Endodermal cell (in vitro differentiated cells): ENCODE data around the gene ING5. TPM values are rescaled to one million over a fixed set of nuclear protein-coding genes. Genes with fewer than 3 reads are reported as not detected.

Experiments
- DNase-seq: peaks from one replicate; pipeline ENCODE4 v3.0.0-alpha.2; 2017
- H3K27ac ChIP-seq: 2 replicates; pipeline ENCODE4 v1.5.1; 2013; ENCODE audit warnings: mild to moderate bottlenecking, low read depth, low read length, moderate library complexity
- H3K27me3 ChIP-seq: 2 replicates; pipeline ENCODE4 v1.6.1; 2013; ENCODE audit warnings: mild to moderate bottlenecking, low read length, moderate library complexity; ENCODE audit not compliant: insufficient read depth, control insufficient read depth, poor library complexity, severe bottlenecking
- H3K36me3 ChIP-seq: 2 replicates; pipeline ENCODE4 v1.7.0; 2013; ENCODE audit warnings: mild to moderate bottlenecking, low read length, moderate library complexity; ENCODE audit not compliant: control insufficient read depth, insufficient read depth
- H3K4me1 ChIP-seq: one replicate; pipeline ENCODE4 v1.7.0; 2013; ENCODE audit warnings: low read length; ENCODE audit not compliant: control insufficient read depth, insufficient read depth
- H3K4me3 ChIP-seq: 2 replicates; pipeline ENCODE4 v1.5.1; 2013; ENCODE audit warnings: mild to moderate bottlenecking, low read length, moderate library complexity
- H3K9ac ChIP-seq: 2 replicates; pipeline ENCODE4 v1.6.1; 2013; ENCODE audit warnings: mild to moderate bottlenecking, low read length, moderate library complexity; ENCODE audit not compliant: poor library complexity, severe bottlenecking; ENCODE audit errors: extremely low read depth
- H3K9me3 ChIP-seq: 2 replicates; pipeline ENCODE4 v1.6.1; 2013; ENCODE audit warnings: mild to moderate bottlenecking, low read length, moderate library complexity; ENCODE audit not compliant: control insufficient read depth
- H3K27ac Mint-ChIP-seq: 2 replicates; pipeline ENCODE4 v1.8.0; 2020; ENCODE audit warnings: mixed read lengths
- H3K27me3 Mint-ChIP-seq: 2 replicates; pipeline ENCODE4 v1.8.0; 2021; ENCODE audit warnings: mild to moderate bottlenecking, mixed read lengths; ENCODE audit not compliant: insufficient read depth
- H3K36me3 Mint-ChIP-seq: 2 replicates; pipeline ENCODE4 v1.8.0; 2020; ENCODE audit warnings: low read depth, mixed read lengths
- H3K4me1 Mint-ChIP-seq: 2 replicates; pipeline ENCODE4 v1.8.0; 2020; ENCODE audit warnings: mixed read lengths
- H3K4me3 Mint-ChIP-seq: 2 replicates; pipeline ENCODE4 v1.8.0; 2020; ENCODE audit warnings: mild to moderate bottlenecking, moderate library complexity, mixed read lengths
- H3K9me3 Mint-ChIP-seq: 2 replicates; pipeline ENCODE4 v1.8.0; 2020; ENCODE audit warnings: mild to moderate bottlenecking, mixed read lengths
- CTCF ChIP-seq: fragments of 200-600 bp; sonication (generic); conservative IDR thresholded peaks from 2 replicates; pipeline ENCODE4 v1.5.0; 2021; ENCODE audit warnings: antibody characterized with exemption, mild to moderate bottlenecking
- WGBS, 2 experiments: methylation state at CpG; one replicate each; pipeline versions ENCODE4 v1.1.5 to v1.1.7; 2013; ENCODE audit warnings: missing lambda C conversion rate in 2 of 2, mixed read lengths in 1 of 2; ENCODE audit not compliant: insufficient coverage in 1 of 2, insufficient read length in 1 of 2; 5-methylcytosine and 5-hydroxymethylcytosine counted together
- total RNA-seq, 2 donors: library from RNA; stranded (reverse); fragmentation: NEBNext Ultra II Directional in 1 of 2; extraction: Animal tissue kit (Norgen Biotek cat#: 25700) in 1 of 2; gene quantifications; 2 replicates in 1 of 2; 3 replicates in 1 of 2; pipeline ENCODE4 v1.2.1, GENCODE V29; 2021

Gene ING5
- total RNA-seq, 2 donors from 2014 or later = 44.9 to 53.1 TPM

- Histone ChIP-seq H3K4me3 (no peak overlapping the region), H3K27me3 (no peaks in the 10 kb centered on the region), H3K4me1 (no peaks in the 10 kb centered on the region), H3K9me3 (no peaks in the 10 kb centered on the region), H3K27ac (no peak overlapping the region), H3K9ac (no peak overlapping the region), H3K36me3 (peaks cover 55% of the 10 kb centered on the region)
- no peak for DNase-seq
- TF ChIP-seq CTCF = no peak
- H3K36me3 Mint-ChIP-seq = peaks cover 44% of the 10 kb centered on the region
- H3K27ac Mint-ChIP-seq = no peak overlapping the region
- 92 to 93% methylated on average over 14 to 23 of the region's 23 CpGs for WGBS, 2 experiments
- H3K27me3 Mint-ChIP-seq = no peaks in the 10 kb centered on the region
- H3K9me3 Mint-ChIP-seq = no peaks in the 10 kb centered on the region
- H3K4me3 Mint-ChIP-seq = no peak overlapping the region
- peaks cover 4% of the 10 kb centered on the region for H3K4me1 Mint-ChIP-seq
These were observed 36.0 kb upstream of the ING5 start for GRCh38 chr2:241665731-241666440.

- H3K4me3 Mint-ChIP-seq = no peak overlapping the region
- no peak overlapping the region for H3K27ac Mint-ChIP-seq
These were observed 35.0 kb upstream of the ING5 start for GRCh38 chr2:241666627-241667400.

GRCh38 chr2:241668354-241668753 lies 33.5 kb upstream of the ING5 start:
- no peak overlapping the region for H3K9ac ChIP-seq
- peaks cover 41% of the 10 kb centered on the region for H3K36me3 ChIP-seq
- Mint-ChIP-seq H3K36me3 (peaks cover 48% of the 10 kb centered on the region), H3K4me1 (peaks cover 4% of the 10 kb centered on the region), H3K27ac (no peak overlapping the region), H3K27me3 (no peaks in the 10 kb centered on the region), H3K4me3 (no peak overlapping the region), H3K9me3 (no peaks in the 10 kb centered on the region)
- H3K4me1 ChIP-seq = no peaks in the 10 kb centered on the region
- H3K27me3 ChIP-seq = no peaks in the 10 kb centered on the region
- no peak for TF ChIP-seq CTCF
- H3K9me3 ChIP-seq = no peaks in the 10 kb centered on the region
- no peak overlapping the region for H3K27ac ChIP-seq
- DNase-seq = no peak
- no peak overlapping the region for H3K4me3 ChIP-seq
- WGBS, 2 experiments = 98% methylated on average over 14 to 21 of the region's 21 CpGs

More at GRCh38 chr2:241666627-241667400, 35.0 kb upstream of the ING5 start:
- H3K36me3 Mint-ChIP-seq = peaks cover 48% of the 10 kb centered on the region
- H3K4me1 Mint-ChIP-seq = peaks cover 4% of the 10 kb centered on the region
- no peak for TF ChIP-seq CTCF
- Histone ChIP-seq H3K36me3 (peaks cover 48% of the 10 kb centered on the region), H3K27ac (no peak overlapping the region), H3K4me1 (no peaks in the 10 kb centered on the region), H3K27me3 (no peaks in the 10 kb centered on the region), H3K4me3 (no peak overlapping the region), H3K9me3 (no peaks in the 10 kb centered on the region), H3K9ac (no peak overlapping the region)
- no peak for DNase-seq
- H3K9me3 Mint-ChIP-seq = no peaks in the 10 kb centered on the region
- no peaks in the 10 kb centered on the region for H3K27me3 Mint-ChIP-seq
- WGBS, 2 experiments = 77 to 89% methylated on average over 30 to 42 of the region's 42 CpGs
